Left ventricle myocardium inferior (tissue), 1 donor: ENCODE results near the gene PRELID1. TPM values are rescaled to one million over a fixed set of nuclear protein-coding genes. Genes with fewer than 3 reads are reported as not detected.
A peak's percentile ranks its signal among the peaks of the same experiment; 100 is the strongest.
"Not testable (repeated sequence)": the region's sequence is repeated elsewhere in the genome, so short reads cannot be mapped to it uniquely, and the experiment has no call there.

Experiments
- DNase-seq: peaks from one replicate; pipeline ENCODE4 v3.0.0-alpha.2; 2020
- H3K27ac ChIP-seq: fragments of 200-600 bp; replicated peaks from 2 replicates; pipeline ENCODE4 v1.8.0; 2021
- H3K27me3 ChIP-seq: fragments of 200-600 bp; 2 replicates; pipeline ENCODE4 v1.8.0; 2021; ENCODE audit warnings: low read depth
- H3K36me3 ChIP-seq: fragments of 200-600 bp; 2 replicates; pipeline ENCODE4 v1.8.0; 2021
- H3K4me1 ChIP-seq: fragments of 200-600 bp; 2 replicates; pipeline ENCODE4 v1.8.0; 2021
- H3K4me3 ChIP-seq: fragments of 200-600 bp; 2 replicates; pipeline ENCODE4 v1.8.0; 2021; ENCODE audit warnings: mild to moderate bottlenecking, moderate library complexity
- H3K9me3 ChIP-seq: fragments of 200-600 bp; replicated peaks from 2 replicates; pipeline ENCODE4 v1.8.0; 2021
- intact Hi-C: fragments of 100-400 bp; cut with micrococcal nuclease; formaldehyde crosslinking; loops from one replicate; pipeline ENCODE4 v1.11.0; 2022
- total RNA-seq: library from RNA; stranded (reverse); fragmentation: NEBNext Ultra II Directional; extraction: Animal tissue kit (Norgen Biotek cat#: 25700); gene quantifications from one replicate; pipeline ENCODE4 v1.2.1, GENCODE V29; 2021
- TF ChIP-seq, protein P1 (sequence below): fragments of 200-600 bp; IDR thresholded peaks from 2 replicates; pipeline ENCODE4 v1.8.0; 2021; ENCODE audit warnings: antibody characterized with exemption, mild to moderate bottlenecking, borderline replicate concordance
- donor health status: DM: no; HTN: yes; CAD: no; lungs with severe emphysema.

PRELID1 gene
- total RNA-seq, 1 donor from 2014 or later: 40.0 TPM

DNA sequence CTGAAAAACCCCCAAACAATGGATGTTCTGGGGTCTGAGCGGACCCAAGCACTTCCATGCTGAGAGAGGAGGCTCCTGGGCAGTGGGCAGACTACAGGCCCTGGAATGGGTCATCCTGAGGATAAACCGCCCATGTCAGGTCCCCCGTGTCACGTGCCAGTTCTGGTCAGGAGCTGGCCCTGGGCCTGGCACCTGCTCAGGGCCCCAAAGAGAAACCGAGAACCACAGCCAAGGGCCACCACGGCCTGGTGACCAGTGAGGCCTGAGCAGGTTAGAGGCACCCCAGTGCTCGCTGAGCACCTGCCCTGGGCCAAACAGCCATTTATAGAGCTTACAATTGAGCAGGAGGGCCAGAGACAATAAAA is 32.1 kb downstream of the PRELID1 start:
- H3K36me3 ChIP-seq: peaks cover 82% of the 10 kb centered on the region
- DNase-seq: peak; percentile 29
- H3K4me1 ChIP-seq: peaks cover 35% of the 10 kb centered on the region
- no peaks in the 10 kb centered on the region for H3K27me3 ChIP-seq
- intact Hi-C loops: no loop called here
- peak overlapping the region; percentile 63 for H3K27ac ChIP-seq
- no peaks in the 10 kb centered on the region for H3K9me3 ChIP-seq
- TF ChIP-seq, protein P1, sequence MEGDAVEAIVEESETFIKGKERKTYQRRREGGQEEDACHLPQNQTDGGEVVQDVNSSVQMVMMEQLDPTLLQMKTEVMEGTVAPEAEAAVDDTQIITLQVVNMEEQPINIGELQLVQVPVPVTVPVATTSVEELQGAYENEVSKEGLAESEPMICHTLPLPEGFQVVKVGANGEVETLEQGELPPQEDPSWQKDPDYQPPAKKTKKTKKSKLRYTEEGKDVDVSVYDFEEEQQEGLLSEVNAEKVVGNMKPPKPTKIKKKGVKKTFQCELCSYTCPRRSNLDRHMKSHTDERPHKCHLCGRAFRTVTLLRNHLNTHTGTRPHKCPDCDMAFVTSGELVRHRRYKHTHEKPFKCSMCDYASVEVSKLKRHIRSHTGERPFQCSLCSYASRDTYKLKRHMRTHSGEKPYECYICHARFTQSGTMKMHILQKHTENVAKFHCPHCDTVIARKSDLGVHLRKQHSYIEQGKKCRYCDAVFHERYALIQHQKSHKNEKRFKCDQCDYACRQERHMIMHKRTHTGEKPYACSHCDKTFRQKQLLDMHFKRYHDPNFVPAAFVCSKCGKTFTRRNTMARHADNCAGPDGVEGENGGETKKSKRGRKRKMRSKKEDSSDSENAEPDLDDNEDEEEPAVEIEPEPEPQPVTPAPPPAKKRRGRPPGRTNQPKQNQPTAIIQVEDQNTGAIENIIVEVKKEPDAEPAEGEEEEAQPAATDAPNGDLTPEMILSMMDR: no peak
- H3K4me3 ChIP-seq: no peak overlapping the region

GRCh38 chr5:177336112-177336511 is 32.5 kb downstream of the PRELID1 start:
- Histone ChIP-seq H3K36me3 (peaks cover 79% of the 10 kb centered on the region), H3K9me3 (no peaks in the 10 kb centered on the region), H3K27me3 (no peaks in the 10 kb centered on the region), H3K4me1 (peaks cover 35% of the 10 kb centered on the region), H3K27ac (peak overlapping the region; percentile 63), H3K4me3 (no peak overlapping the region)
- no peak for DNase-seq
- intact Hi-C loops: no loop called here
- TF ChIP-seq, protein P1: no peak

- Histone ChIP-seq H3K36me3 (peaks cover 79% of the 10 kb centered on the region), H3K9me3 (no peaks in the 10 kb centered on the region), H3K4me1 (peaks cover 35% of the 10 kb centered on the region), H3K4me3 (no peak overlapping the region), H3K27me3 (no peaks in the 10 kb centered on the region), H3K27ac (peak overlapping the region; percentile 63)
- TF ChIP-seq, protein P1: no peak
- DNase-seq: no peak
- intact Hi-C loops: no loop called here
These were observed 33.2 kb downstream of the PRELID1 start for GRCh38 chr5:177336603-177337494.

DNA sequence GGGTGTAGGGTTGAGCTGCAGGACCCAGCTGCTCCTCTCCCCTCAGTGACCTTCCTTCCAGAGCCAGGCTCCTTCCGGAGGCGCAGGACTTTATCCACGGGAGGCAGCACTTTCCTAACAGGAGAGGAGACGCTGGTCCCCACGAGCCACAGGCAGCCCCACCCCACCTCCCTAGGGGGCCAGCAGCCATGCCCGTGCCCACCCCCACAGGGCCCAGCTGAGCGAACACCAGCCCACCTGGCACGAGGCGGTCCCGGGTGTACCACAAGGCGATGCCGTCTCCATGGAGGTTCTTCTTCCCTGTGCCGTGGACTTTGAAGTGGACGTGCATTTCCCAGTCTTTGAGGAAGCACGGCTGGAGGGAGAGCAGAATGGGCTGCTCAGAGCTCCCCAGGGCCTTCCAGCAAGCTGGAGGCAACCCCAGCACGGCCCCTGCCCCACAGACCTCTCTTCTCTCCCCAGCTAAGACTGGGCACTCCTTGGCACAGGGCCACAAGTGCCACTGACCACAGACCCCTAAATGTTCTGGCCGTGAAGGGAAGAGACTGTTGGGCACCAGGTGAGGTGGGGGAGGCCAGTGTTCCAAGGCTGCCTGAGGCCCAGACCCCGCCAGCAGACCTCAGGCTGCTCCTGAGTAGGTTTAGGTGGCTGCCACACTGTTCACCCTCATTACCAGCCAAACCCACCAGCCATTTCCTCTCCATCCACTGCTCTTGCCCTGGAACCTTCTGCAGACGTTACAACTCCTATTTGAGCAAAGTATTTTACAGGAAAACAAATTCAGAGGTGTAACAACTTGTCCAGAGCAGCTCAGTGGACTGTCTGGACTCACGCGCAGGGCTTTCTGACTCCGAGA is 34.9 kb downstream of the PRELID1 start:
- intact Hi-C loops: no loop called here
- H3K4me1 ChIP-seq: peaks cover 35% of the 10 kb centered on the region
- no peaks in the 10 kb centered on the region for H3K27me3 ChIP-seq
- no peak overlapping the region for H3K4me3 ChIP-seq
- H3K9me3 ChIP-seq: no peaks in the 10 kb centered on the region
- DNase-seq: no peak
- H3K36me3 ChIP-seq: peaks cover 70% of the 10 kb centered on the region
- TF ChIP-seq, protein P1: no peak
- no peak overlapping the region for H3K27ac ChIP-seq

DNA sequence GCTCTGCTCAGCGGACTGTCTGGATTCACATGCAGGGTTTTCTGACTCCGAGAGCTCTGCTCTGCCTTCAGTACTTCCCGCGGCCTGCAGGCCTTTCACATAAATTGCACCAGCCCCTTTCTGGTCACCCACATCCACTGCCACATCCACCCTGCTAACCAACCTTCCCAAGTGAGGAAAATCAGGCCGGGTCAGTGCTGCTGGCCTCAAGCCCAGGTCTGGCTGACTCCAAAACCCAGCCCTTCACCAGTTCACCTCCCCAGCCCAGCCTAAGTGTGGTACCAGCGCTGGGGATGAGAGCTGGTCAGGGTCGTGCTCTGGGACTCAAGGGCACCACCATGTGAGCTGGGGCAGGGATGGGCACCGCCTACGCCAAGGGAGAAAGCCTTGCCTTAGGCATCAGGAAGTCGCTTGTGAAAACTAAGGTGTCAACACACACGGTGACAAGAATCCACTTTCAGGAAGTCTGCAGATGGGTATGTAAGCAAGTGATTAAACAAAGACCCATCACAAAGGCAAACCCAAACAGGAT is 35.6 kb downstream of the PRELID1 start:
- peaks cover 63% of the 10 kb centered on the region for H3K36me3 ChIP-seq
- TF ChIP-seq, protein P1: no peak

GRCh38 chr5:177343000-177343399 is 39.4 kb downstream of the PRELID1 start:
- H3K9me3 ChIP-seq, H3K4me3 ChIP-seq, H3K27me3 ChIP-seq, H3K27ac ChIP-seq, intact Hi-C loops, DNase-seq: not testable (repeated sequence)
- Histone ChIP-seq H3K36me3 (peaks cover 55% of the 10 kb centered on the region), H3K4me1 (peaks cover 16% of the 10 kb centered on the region)

More for the DNA sequence above, 35.6 kb downstream of the PRELID1 start:
- H3K4me3 ChIP-seq: no peak overlapping the region
- no peak overlapping the region for H3K27ac ChIP-seq
- no peak for DNase-seq
- intact Hi-C loops: no loop called here
- no peaks in the 10 kb centered on the region for H3K9me3 ChIP-seq
- peaks cover 34% of the 10 kb centered on the region for H3K4me1 ChIP-seq
- H3K27me3 ChIP-seq: no peaks in the 10 kb centered on the region
